Hematopoietic multipotent progenitor cell (in vitro differentiated cells): ENCODE data around the gene CDC37. TPM values are rescaled to one million over a fixed set of nuclear protein-coding genes. Genes with fewer than 3 reads are reported as not detected.
"Not testable (repeated sequence)": the region's sequence is repeated elsewhere in the genome, so short reads cannot be mapped to it uniquely, and the experiment has no call there.

Experiments
- DNase-seq, 3 donors: peaks; one replicate each; pipeline ENCODE4 v3.0.0-alpha.2; 2011 to 2015; ENCODE audit warnings: low read depth in 2 of 3, low spot score in 2 of 3
- total RNA-seq: library from RNA; depleted of rRNA; stranded (reverse); fragments of >200 nt; gene quantifications from one replicate; pipeline ENCODE4 v1.2.3, GENCODE V29; 2012

CDC37 gene
- total RNA-seq, 1 donor, result 131 TPM

DNA sequence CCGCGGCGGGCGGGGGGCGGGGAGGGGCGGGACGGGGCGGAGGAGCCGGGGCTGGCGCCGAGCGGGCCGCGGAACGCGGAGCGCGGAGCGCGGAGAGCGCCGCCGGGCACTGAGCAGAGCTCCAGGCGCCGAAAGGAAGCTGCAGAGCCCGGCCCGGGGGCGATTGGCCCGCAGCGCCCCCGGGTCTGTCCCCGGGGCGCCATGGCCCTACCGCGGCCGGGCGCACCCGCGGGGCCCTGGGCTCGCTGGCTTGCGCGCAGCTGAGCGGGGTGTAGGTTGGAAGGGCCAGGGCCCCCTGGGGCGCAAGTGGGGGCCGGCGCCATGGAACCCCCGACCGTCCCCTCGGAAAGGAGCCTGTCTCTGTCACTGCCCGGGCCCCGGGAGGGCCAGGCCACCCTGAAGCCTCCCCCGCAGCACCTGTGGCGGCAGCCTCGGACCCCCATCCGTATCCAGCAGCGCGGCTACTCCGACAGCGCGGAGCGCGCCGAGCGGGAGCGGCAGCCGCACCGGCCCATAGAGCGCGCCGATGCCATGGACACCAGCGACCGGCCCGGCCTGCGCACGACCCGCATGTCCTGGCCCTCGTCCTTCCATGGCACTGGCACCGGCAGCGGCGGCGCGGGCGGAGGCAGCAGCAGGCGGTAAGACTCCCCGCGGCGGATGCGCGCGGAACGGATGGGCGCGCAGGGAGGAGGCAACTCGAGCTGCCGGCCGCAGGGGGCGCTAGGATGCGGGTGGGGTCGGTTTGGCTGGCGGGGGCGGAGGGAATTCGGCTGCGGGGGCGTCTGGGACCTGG is 17.3 kb upstream of the CDC37 start, which contains the start of gene PDE4A:
Gene PDE4A, plus strand, starts transcription at position 95 of the 796 bp plus-strand sequence. Its CDS starts 227 bp downstream, at position 322.
- peak in 1 of 3 donors; percentile 69 for DNase-seq

DNA sequence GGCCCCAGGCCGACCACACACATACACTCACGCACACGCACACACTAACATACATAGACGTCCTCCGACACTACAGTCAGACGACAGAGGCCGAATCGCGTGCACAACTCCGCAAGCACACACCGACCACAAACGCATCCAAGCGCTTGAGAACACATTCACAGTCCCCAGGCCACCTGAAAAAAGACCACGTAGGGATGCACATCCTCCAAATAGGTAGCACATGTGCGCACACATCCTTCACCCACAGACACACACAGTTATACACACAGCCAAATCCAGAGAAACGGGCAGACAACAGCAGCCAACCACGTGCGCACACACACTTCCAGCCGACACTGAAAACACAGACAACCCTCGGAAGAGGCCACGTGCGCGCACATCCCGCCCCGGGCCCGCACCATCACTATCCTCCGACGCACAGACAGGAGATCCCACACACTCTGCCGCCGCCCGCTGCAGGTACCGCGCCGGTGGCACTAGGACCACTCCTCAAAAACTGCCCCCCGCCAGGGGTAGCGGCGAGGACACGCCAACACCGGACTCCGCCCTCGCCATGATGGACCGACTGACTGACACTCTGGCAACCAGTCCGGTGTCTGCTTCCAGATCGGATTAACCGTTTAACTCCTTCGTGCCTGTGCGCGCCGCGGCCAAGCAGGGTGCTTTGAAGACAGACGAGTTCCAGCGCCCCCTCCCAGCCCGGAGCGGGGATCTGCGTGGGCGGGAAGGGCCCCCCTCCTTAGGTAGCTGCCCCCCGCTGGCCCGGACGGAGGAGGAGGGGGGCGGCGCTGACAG is 16.5 kb upstream of the CDC37 start:
- peak in 2 of 3 donors; percentile 48 to 69 for DNase-seq

DNA sequence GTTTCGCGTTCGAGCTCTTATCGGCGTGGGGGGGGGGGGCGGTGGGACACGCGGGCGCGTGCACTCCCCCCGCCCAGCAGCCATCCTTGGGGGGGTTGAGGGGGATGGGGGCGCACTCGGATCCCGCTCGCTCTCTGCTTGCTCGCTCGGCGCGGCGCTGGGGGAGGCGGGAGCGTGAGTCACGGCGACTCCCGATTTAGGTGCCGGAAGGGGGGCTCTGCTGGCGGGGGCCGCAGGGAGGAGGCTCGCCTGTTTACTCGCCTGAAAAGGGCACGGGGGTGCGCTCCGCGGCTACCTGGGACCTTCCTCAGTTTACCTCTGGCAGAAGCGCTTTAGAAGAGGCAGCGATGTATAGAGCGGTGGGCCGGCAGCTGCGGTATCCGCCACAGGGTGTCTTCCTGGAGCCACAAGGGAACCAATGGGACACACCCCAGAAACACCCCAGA is 15.9 kb upstream of the CDC37 start:
- DNase-seq, result peak in 1 of 3 donors; percentile 67

DNA sequence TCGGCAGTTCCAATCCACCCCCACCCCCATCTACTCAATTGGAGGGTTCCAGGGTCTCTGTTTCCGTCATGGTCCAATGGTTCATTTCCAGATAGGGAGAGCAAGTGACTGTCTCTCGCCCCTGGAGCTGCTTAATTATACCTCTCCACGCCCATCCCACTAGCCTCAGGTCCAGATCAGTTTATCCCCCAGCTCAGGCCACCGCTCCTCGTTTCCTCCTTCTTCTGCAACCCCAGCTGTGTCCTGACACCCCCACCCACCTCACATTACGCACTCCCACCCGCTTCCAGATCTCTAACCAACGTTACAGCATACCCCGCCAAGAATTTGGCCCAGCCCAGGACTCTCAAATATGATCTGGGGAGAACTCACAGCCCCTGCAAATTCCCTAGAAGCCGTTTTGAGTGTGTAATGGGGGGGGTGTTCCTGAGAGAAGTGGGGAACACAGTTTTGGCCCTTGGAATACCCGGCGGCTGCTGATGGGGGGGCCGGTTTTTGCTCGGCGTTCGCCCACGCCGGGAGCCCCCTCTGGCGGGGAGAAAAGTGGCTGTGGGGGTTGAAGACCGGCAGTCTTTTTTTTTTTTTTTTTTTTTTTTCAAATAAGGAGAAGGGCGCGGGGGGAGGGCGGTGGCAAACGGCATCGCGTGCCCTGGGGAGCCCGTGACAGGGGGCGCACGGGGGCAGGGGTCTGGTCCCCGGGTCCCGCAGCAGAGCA is 15.3 kb upstream of the CDC37 start:
- DNase-seq, result no peak

DNA sequence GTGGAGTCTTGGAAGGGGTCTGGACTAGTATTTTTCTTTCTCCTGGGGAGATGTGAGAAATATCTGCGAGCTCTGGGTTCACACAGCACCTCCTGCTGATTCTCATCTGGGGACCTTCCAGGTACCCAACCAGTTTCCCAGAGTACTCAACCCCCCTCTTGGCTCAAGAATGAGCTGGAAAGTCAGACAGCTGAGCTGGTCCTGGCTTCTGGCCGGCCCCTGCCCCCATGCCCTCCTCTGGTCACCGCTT is 14.8 kb upstream of the CDC37 start:
- DNase-seq, result no peak

DNA sequence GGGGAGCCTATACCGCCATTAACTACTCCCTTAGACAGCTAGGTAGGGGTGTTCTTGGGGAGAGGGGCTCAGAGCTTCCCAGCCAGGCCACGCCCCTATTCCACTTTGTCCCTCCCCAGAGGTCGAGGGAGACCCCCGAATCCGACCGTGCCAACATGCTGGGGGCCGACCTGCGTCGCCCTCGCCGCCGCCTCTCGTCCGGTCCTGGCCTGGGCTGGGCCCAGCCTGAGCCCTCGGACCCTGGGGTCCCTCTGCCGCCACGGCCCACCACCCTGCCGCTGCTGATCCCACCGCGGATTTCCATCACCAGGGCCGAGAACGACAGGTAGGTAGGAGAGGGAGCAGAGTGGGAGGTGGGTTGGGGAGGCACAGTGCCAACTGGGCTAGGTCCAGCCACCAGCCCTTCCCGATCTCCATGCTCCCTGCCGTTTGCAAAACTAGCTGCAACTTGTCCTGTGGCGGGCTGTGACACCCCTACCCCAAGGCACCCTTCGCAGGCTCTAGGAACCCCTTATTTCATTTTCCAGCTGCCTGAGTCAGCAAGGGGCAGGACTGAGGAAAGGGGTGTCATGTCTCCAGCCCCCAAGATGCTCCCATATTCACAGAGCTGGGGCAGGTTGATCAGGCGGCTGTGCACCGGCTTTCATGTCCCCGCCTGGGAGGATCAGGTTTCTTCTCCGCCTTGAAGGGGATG is 14.3 kb upstream of the CDC37 start:
- no peak for DNase-seq

DNA sequence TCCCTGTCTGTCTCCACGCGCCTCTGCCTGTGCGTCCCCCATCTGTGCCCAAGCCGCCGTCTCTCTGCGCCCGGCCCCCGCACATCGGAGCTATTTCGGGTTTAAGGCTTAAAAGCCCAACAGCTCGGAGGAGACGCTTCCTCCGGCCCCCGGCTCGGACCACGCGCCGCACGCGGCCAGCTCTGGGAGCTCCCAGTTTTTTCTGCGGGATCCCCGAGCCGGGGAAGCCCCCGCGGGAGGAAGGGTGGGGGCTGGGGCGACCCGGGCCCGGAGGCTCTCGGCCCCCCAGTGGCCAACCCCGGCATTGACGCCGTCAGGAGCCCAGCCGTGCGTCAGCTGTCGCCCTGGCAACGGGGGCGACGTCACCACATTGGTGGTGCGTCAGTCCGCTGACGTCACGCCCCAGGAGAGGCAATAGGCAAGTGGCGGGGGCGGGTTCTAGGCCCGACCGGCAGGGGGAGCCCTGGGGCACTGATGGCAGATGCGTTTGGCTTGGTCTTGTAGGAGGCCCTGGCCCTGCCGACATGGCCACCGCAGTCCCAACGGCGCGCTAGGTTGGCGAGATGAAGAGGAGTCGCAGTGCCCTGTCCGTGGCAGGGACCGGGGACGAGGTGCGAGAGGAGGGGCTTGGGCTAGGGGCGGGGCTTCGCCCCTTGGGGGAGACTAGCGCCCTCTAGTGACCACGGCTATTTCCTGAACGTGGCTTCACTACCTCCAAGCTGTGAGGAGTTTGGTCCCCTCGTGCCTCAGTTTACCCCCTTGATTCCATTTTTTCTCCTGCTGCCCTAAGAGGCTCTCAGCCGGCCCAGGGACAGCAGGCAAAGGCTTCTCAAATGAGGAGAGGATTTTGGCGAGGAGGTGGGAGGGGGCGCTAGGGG is 13.3 kb upstream of the CDC37 start:
- DNase-seq, result peak; percentile 94 to 99 (median 96)

DNA sequence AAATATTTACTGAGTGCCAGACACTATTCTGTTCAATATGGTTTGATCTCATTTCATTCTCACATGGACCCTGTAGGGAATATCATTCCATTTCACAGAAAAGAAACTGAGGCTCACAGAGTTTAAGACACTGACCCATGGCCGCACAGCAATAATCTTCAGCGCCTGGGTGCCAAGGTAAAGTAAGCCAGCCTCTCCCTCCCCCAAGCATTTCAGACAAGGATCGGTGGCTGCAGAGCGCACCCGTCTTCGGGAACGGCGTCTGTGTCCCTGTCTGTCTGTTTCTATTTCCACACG is 12.7 kb upstream of the CDC37 start:
- DNase-seq, result no peak

DNA sequence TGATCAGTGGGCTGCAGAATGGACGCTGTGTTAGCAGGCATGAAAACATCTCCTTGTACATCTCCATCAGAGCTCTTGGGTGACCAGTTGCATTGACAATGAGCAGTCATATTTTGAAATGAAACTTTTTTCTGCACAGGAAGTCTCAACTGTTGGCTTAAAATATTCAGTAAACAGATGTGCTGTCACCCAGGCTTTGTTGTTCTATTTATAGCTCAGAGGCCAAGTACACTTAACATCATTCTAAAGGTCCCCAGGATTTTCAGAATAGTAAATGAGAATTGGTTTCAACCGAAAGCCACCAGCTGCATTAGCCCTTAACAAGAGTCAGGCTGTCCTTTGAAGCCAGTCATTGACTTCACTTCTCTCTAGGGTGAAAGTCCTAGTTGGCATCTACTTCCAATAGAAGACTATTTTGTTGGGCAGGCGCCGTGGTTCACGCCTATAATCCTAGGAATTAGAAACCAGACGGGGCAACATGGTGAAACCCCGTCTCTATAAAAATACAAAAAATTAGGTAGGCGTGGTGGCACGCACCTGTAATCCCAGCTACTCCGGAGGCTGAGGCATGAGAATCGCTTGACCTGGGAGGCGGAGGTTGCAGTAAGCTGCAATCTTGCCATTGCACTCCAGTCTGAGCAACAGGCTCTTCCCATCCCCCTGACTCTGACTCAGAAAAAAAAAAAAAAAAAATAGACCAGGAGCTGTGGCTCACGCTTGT is 9.1 kb upstream of the CDC37 start:
- DNase-seq, result peak in 1 of 3 donors; percentile 65

DNA sequence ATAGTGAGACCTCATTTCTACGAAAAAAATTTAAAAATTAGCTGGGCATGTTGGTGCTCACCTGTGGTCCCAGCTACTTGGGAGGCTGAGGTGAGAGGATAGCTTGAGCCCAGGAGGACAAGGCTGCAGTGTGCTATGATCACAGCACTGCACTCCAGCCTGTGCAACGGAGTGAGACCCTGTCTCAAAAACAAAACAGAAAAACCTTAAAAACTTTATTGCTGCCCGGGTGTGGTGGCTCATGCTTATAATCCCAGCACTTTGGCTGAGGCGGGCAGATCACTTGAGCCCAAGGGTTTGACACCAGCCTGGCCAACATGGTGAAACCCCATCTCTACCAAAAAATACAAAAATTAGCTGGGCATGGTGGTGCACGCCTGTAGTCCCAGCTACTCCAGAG is 7.9 kb upstream of the CDC37 start:
- DNase-seq, result not testable (repeated sequence)

DNA sequence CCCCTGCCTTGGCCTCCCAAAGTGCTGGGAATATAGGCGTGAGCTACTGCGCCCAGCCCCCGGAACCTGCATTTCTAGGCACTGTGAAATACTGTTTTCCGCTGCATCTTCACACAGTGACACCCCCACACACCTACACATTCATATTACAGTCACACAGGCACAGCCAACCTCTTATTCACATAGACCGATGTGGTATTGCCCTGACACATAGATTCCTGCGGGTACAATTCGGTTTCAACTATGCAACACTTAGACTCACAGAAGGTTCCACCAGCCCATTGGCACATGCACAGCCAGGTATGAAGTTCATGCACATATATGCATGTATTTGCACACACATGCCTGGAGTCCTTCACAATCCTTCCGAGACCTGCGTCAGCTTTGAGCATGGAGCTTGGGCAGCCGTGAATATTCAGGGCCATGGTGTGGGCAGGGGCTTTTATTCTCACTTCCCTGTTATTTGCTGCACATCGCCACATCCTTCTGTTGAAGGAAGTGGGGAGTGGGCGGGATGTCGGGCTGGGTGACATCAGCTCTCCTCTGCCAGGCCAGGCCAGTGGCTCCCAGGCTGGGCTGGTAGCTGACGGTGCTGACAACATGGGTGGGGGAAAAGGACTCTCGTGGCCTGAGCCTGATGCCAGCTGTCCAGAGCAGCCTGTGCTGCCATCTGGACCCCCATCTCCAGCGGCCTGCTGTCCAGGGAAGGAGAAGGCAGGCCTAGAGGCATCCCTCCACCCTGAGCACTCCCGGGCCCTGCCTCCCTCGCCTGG is 5.4 kb upstream of the CDC37 start:
- peak in 2 of 3 donors; percentile 71 to 75 for DNase-seq

DNA sequence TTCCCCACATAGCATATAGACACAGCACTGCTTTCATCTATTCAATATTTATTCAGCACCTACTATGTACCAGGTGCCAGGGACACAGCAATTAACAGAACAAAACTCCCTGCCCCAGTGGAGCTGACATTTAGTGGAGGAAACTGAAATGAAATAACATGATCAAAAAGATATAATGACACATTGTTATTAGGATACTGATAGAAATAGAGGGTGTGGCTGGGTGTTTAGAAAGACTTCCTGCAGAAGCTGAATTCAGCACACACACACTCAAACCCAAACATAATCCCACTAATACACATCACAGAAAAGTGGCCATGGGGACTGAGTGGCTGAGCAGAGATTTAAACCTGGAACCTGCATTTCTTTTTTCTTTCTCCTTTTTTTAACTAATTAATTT is 3.8 kb upstream of the CDC37 start:
- no peak for DNase-seq

DNA sequence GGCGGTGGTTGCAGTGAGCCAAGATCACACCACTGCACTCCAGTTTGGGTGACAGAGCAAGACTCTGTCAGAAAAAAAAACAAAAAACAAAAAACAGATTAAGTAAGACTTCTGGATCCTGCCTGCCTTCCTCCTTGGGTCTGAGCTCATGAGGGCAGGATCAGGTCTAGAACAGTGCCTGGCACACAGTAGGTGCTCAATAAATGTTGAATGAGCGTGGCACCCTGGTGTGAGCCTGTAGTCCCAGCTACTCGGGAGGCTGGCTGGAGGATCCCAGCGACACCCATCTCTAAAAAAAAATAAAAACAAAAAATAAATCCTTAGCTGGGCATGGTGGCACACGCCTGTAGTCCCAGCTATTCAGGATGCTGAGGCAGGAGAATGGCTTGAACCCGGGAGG is 2.8 kb upstream of the CDC37 start:
- DNase-seq, result no peak

DNA sequence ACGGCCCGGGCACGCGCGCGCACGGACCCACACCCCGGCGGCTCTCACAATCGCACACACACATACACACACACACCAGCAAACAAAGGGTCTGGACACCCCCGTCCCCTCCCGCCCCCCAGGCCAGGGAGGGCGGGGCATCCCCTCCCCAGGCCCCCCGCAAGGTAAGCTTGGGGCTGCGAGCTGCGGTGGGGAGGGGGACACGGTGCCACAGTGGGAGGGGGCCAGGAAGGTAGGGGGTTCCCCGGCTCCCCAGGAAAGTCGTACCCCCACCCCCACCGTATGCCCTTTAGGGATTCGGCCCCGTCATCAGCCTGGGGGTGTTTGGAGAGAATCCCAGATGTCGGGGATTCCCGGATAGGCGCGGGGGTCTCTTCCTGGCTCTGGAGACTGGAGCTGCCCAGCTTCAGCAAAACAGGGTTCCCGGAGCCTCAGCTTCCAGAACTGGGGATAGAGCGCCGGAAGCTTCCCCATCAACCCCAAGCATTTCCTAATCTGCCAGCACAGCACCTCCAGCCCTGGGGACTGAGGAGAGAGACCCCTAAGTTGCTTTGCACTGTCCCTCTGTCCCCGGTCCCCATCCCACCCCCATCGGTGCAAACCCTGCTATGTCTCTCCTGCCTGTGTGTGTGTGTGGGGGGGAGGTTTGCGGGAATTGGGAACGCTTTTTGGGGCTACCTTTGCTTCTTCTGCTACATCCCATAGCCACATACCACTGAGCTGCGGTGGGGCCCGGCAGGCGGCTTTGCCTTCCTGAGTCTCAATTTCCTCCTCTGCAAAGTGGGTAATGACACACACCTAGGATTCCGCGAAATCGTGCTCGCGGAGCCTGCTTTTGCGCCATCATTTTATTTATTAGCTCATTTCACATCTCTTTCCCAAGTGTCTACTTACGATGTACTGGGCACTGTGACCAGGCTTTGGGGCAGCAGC is 1.8 kb upstream of the CDC37 start:
- DNase-seq, result no peak

DNA sequence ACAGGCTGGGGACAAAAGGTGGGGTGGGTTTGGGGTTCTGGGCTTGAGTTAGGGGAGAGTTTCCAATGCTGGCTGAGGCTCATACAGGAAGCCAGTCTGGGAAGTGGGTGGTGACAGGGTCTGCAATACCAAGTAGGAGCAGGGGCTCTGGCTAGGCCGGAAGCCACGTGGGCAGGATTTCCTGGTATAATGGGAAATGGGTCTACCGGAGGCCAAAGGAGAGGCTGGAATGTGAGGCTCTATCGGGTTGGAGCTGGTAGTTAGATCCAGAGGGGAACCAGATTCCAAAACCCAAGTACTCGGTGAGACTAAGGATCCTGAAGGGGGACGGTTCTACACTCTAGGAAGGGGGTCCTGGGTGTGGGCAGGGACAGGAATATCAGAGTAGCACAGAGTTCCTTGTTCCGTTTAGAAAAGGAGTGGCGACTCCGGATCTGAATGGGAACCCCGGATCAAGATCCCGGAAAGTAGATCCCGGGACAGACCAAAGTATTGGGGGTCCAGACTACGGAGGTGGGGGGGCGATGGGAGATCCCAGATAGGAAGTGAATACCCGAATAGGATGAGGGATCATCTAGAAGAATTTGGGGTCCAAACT is 802 bp downstream of the CDC37 start:
- DNase-seq, result no peak

DNA sequence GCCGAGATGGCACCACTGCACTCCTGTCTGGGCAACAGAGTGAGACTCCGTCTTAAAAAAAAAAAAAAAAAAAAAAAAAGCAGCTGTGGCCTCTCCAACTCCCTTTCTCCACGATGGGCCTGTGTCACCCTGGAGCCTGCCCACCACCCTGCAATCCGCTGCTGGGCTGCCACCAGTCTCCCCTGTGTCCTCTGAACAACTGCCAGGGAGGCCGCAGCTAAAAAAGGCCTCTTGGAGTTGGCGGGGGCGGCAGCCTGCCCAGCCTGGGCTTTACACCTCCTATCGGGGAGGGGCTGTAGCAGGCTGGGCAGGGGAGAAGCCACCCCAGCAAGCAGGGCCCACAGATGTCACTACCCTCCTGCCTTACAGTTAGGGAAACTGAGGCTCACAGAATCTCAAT is 3.5 kb downstream of the CDC37 start:
- DNase-seq, result no peak

DNA sequence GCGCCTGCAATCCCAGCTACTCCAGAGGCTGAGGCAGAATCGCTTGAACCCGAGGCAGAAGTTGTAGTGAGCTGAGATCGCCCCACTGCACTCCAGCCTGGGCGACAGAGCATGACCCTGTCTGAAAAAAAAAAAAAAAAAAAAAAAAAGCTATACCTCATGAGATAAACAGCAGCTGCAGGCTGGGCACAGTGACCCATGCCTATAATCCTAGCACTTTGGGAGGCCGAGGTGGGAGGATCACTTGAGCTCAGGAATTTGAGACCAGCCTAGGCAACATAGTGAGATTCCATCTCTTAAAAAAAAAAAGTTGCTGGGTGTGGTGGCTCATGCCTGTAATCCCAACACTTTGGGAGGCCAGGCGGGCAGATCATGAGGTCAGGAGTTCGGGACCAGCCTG is 4.0 kb downstream of the CDC37 start:
- not testable (repeated sequence) for DNase-seq
